Suprapubic skin (tissue), 4 donors: Measurements from ENCODE around the gene AGAP1.

Experiments
- CTCF ChIP-seq, 2 donors: fragments of 200-600 bp in 1 of 2; fragments of 450-650 bp in 1 of 2; sonication (generic) in 1 of 2; IDR thresholded peaks; one replicate each; pipeline ENCODE4 v1.5.1; 2016 to 2019; ENCODE audit warnings: antibody characterized with exemption in 2 of 2, mild to moderate bottlenecking in 1 of 2, moderate library complexity in 1 of 2
- EP300 ChIP-seq: sonication (generic); formaldehyde crosslinking; IDR thresholded peaks from one replicate; pipeline ENCODE4 v1.6.1; 2017; ENCODE audit warnings: antibody characterized with exemption
- POLR2A ChIP-seq, 2 donors: fragments of 450-650 bp; IDR thresholded peaks; one replicate each; pipeline ENCODE4 v1.6.1; 2017; ENCODE audit warnings: antibody characterized with exemption in 2 of 2, mild to moderate bottlenecking in 2 of 2, moderate library complexity in 2 of 2
- POLR2AphosphoS5 ChIP-seq, 3 donors: sonication (generic); formaldehyde crosslinking; IDR thresholded peaks; one replicate each; pipeline ENCODE4 v1.6.1; 2017; ENCODE audit warnings: antibody characterized with exemption in 3 of 3

- TF ChIP-seq CTCF (IDR thresholded peaks at IDR 0.05) (no peak), POLR2A (IDR thresholded peaks at IDR 0.05) (no peak), POLR2AphosphoS5 (IDR thresholded peaks at IDR 0.05) (no peak), EP300 (no peak)
These were observed 326.7 kb downstream of the AGAP1 start for GRCh38 chr2:235820571-235820970.
